ENCODE data around the gene NDUFS6. TPM values are rescaled to one million over a fixed set of nuclear protein-coding genes. Genes with fewer than 3 reads are reported as not detected.

NDUFS6 gene
- total and polyA plus RNA-seq, 2 donors: 12.2 to 81.5 TPM

- Histone ChIP-seq H3K36me3 (ENCODE audit: insufficient read depth) (no peaks in the 10 kb centered on the region), H3K4me1 (ENCODE audit: insufficient read depth) (no peaks in the 10 kb centered on the region), H3K27ac (ENCODE audit: low read depth) (no peak overlapping the region), H3K4me3 (ENCODE audit: low read depth, low read length) (no peak overlapping the region)
- WGBS: 2% methylated on average over 34 of the region's 34 CpGs
- DNase-seq (ENCODE audit: extremely low spot score): no peak
These were observed 50.2 kb downstream of the NDUFS6 start for GRCh38 chr5:1851290-1851934.

- WGBS: 62% methylated on average over 23 of the region's 23 CpGs
- Histone ChIP-seq H3K27ac (ENCODE audit: low read depth) (no peak overlapping the region), H3K36me3 (ENCODE audit: insufficient read depth) (no peaks in the 10 kb centered on the region), H3K4me1 (ENCODE audit: insufficient read depth) (no peaks in the 10 kb centered on the region), H3K4me3 (ENCODE audit: low read depth, low read length) (no peak overlapping the region)
- DNase-seq (ENCODE audit: extremely low spot score): no peak
These were observed 51.2 kb downstream of the NDUFS6 start for GRCh38 chr5:1852324-1852947.

GRCh38 chr5:1853531-1853930, 52.3 kb downstream of the NDUFS6 start:
- Histone ChIP-seq H3K4me3 (ENCODE audit: low read depth, low read length) (no peak overlapping the region), H3K27ac (ENCODE audit: low read depth) (no peak overlapping the region), H3K36me3 (ENCODE audit: insufficient read depth) (no peaks in the 10 kb centered on the region), H3K4me1 (ENCODE audit: insufficient read depth) (no peaks in the 10 kb centered on the region)
- 75% methylated on average over 8 of the region's 8 CpGs for WGBS
- no peak for DNase-seq (ENCODE audit: extremely low spot score)

GRCh38 chr5:1855075-1855474, 53.9 kb downstream of the NDUFS6 start:
- H3K36me3 ChIP-seq (ENCODE audit: insufficient read depth): no peaks in the 10 kb centered on the region
- no peaks in the 10 kb centered on the region for H3K4me1 ChIP-seq (ENCODE audit: insufficient read depth)
- WGBS: 52% methylated on average over 3 of the region's 3 CpGs
- H3K27ac ChIP-seq (ENCODE audit: low read depth): no peak overlapping the region
- DNase-seq (ENCODE audit: extremely low spot score): no peak
- no peak overlapping the region for H3K4me3 ChIP-seq (ENCODE audit: low read depth, low read length)

GRCh38 chr5:1855596-1855995, 54.4 kb downstream of the NDUFS6 start:
- no peak for DNase-seq (ENCODE audit: extremely low spot score)
- Histone ChIP-seq H3K36me3 (ENCODE audit: insufficient read depth) (no peaks in the 10 kb centered on the region), H3K4me3 (ENCODE audit: low read depth, low read length) (no peak overlapping the region), H3K4me1 (ENCODE audit: insufficient read depth) (no peaks in the 10 kb centered on the region), H3K27ac (ENCODE audit: low read depth) (no peak overlapping the region)
- WGBS: 74% methylated on average over 17 of the region's 17 CpGs

GRCh38 chr5:1856596-1857255, 55.5 kb downstream of the NDUFS6 start:
- no peaks in the 10 kb centered on the region for H3K36me3 ChIP-seq (ENCODE audit: insufficient read depth)
- DNase-seq (ENCODE audit: extremely low spot score): no peak
- WGBS: 89% methylated on average over 49 of the region's 49 CpGs
- no peak overlapping the region for H3K4me3 ChIP-seq (ENCODE audit: low read depth, low read length)
- H3K4me1 ChIP-seq (ENCODE audit: insufficient read depth): no peaks in the 10 kb centered on the region
- no peak overlapping the region for H3K27ac ChIP-seq (ENCODE audit: low read depth)

GRCh38 chr5:1857256-1857600, 56.0 kb downstream of the NDUFS6 start:
- H3K36me3 ChIP-seq (ENCODE audit: insufficient read depth): no peaks in the 10 kb centered on the region
- H3K4me1 ChIP-seq (ENCODE audit: insufficient read depth): no peaks in the 10 kb centered on the region
- H3K4me3 ChIP-seq (ENCODE audit: low read depth, low read length): no peak overlapping the region
- no peak overlapping the region for H3K27ac ChIP-seq (ENCODE audit: low read depth)
- 93% methylated on average over 32 of the region's 32 CpGs for WGBS
- DNase-seq (ENCODE audit: extremely low spot score): no peak

- H3K4me1 ChIP-seq (ENCODE audit: insufficient read depth): no peaks in the 10 kb centered on the region
- no peak overlapping the region for H3K27ac ChIP-seq (ENCODE audit: low read depth)
- H3K36me3 ChIP-seq (ENCODE audit: insufficient read depth): no peaks in the 10 kb centered on the region
- WGBS: 91% methylated on average over 16 of the region's 16 CpGs
- no peak overlapping the region for H3K4me3 ChIP-seq (ENCODE audit: low read depth, low read length)
- no peak for DNase-seq (ENCODE audit: extremely low spot score)
These were observed 57.2 kb downstream of the NDUFS6 start for GRCh38 chr5:1858436-1858835.

- Histone ChIP-seq H3K4me1 (ENCODE audit: insufficient read depth) (no peaks in the 10 kb centered on the region), H3K36me3 (ENCODE audit: insufficient read depth) (no peaks in the 10 kb centered on the region), H3K27ac (ENCODE audit: low read depth) (no peak overlapping the region), H3K4me3 (ENCODE audit: low read depth, low read length) (no peak overlapping the region)
- 84% methylated on average over 10 of the region's 10 CpGs for WGBS
- no peak for DNase-seq (ENCODE audit: extremely low spot score)
These were observed 57.9 kb downstream of the NDUFS6 start for GRCh38 chr5:1859099-1859498.

- H3K36me3 ChIP-seq (ENCODE audit: insufficient read depth): no peaks in the 10 kb centered on the region
- no peaks in the 10 kb centered on the region for H3K4me1 ChIP-seq (ENCODE audit: insufficient read depth)
- no peak for DNase-seq (ENCODE audit: extremely low spot score)
- H3K4me3 ChIP-seq (ENCODE audit: low read depth, low read length): no peak overlapping the region
- no peak overlapping the region for H3K27ac ChIP-seq (ENCODE audit: low read depth)
- WGBS: 88% methylated on average over 22 of the region's 22 CpGs
These were observed 58.9 kb downstream of the NDUFS6 start for GRCh38 chr5:1860021-1860610.

- Histone ChIP-seq H3K36me3 (ENCODE audit: insufficient read depth) (no peaks in the 10 kb centered on the region), H3K4me3 (ENCODE audit: low read depth, low read length) (no peak overlapping the region), H3K4me1 (ENCODE audit: insufficient read depth) (no peaks in the 10 kb centered on the region), H3K27ac (ENCODE audit: low read depth) (no peak overlapping the region)
- DNase-seq (ENCODE audit: extremely low spot score): no peak
- 67% methylated on average over 7 of the region's 7 CpGs for WGBS
These were observed 59.7 kb downstream of the NDUFS6 start for GRCh38 chr5:1860949-1861348.

- Histone ChIP-seq H3K4me3 (ENCODE audit: low read depth, low read length) (no peak overlapping the region), H3K27ac (ENCODE audit: low read depth) (no peak overlapping the region), H3K4me1 (ENCODE audit: insufficient read depth) (no peaks in the 10 kb centered on the region), H3K36me3 (ENCODE audit: insufficient read depth) (no peaks in the 10 kb centered on the region)
- 76% methylated on average over 16 of the region's 16 CpGs for WGBS
- DNase-seq (ENCODE audit: extremely low spot score): no peak
These were observed 63.8 kb downstream of the NDUFS6 start for GRCh38 chr5:1864896-1865440.

- Histone ChIP-seq H3K27ac (ENCODE audit: low read depth) (no peak overlapping the region), H3K36me3 (ENCODE audit: insufficient read depth) (no peaks in the 10 kb centered on the region), H3K4me1 (ENCODE audit: insufficient read depth) (no peaks in the 10 kb centered on the region), H3K4me3 (ENCODE audit: low read depth, low read length) (no peak overlapping the region)
- 70% methylated on average over 14 of the region's 14 CpGs for WGBS
- no peak for DNase-seq (ENCODE audit: extremely low spot score)
These were observed 64.3 kb downstream of the NDUFS6 start for GRCh38 chr5:1865486-1865885.
